ENCODE data around the gene PDZD4. TPM values are rescaled to one million over a fixed set of nuclear protein-coding genes. Genes with fewer than 3 reads are reported as not detected.

The PDZD4 gene
- total and polyA plus RNA-seq, 4 donors: 0.15 to 1.8 (median 0.69) TPM

- Histone ChIP-seq H3K9ac (ENCODE audit: low read depth in 1 of 2, low read length in 2 of 2) (no peak overlapping the region), H3K27ac (ENCODE audit: low read depth in 1 of 2, low read length in 2 of 2) (no peak overlapping the region), H3K36me3 (ENCODE audit: control insufficient read depth in 4 of 4, insufficient read depth in 3 of 4, low read depth in 1 of 4, low read length in 3 of 4) (no peaks in the 10 kb centered on the region), H3K4me3 (ENCODE audit: low read depth in 1 of 3, low read length in 3 of 3) (no peak overlapping the region), H3K9me3 (ENCODE audit: control insufficient read depth in 4 of 4, low read length in 3 of 4) (no peaks in the 10 kb centered on the region), H3K4me1 (ENCODE audit: control insufficient read depth in 4 of 4, insufficient read depth in 4 of 4, low read length in 3 of 4) (no peaks in the 10 kb centered on the region), H3K27me3 (ENCODE audit: control insufficient read depth in 4 of 4, insufficient read depth in 4 of 4, low read length in 3 of 4) (no peaks in the 10 kb centered on the region)
- 88% methylated on average over 13 of the region's 13 CpGs for WGBS
- DNase-seq (ENCODE audit: low spot score): no peak
- no peak for TF ChIP-seq NR2F2 (IDR thresholded peaks at IDR 0.05)
- TF ChIP-seq MAX (IDR thresholded peaks at IDR 0.05): no peak
- no peak for TF ChIP-seq TAF1 (conservative IDR thresholded peaks at IDR 0.05)
- no peak for TF ChIP-seq YY1 (IDR thresholded peaks at IDR 0.05)
- no peak for TF ChIP-seq GABPA (IDR thresholded peaks at IDR 0.05 in 1 of 2, conservative IDR thresholded peaks at IDR 0.05 in 1 of 2)
- TF ChIP-seq SP1 (IDR thresholded peaks at IDR 0.05): no peak
- no peak for TF ChIP-seq JUND (IDR thresholded peaks at IDR 0.05)
- TF ChIP-seq ATF3 (IDR thresholded peaks at IDR 0.05): no peak
- no peak for TF ChIP-seq HNF4A (conservative IDR thresholded peaks at IDR 0.05)
- no peak for TF ChIP-seq EGR1 (IDR thresholded peaks at IDR 0.05; ENCODE audit: low read depth in 2 of 2)
- no peak for TF ChIP-seq FOXA2 (IDR thresholded peaks at IDR 0.05)
- TF ChIP-seq RAD21 (IDR thresholded peaks at IDR 0.05): no peak
- no peak for TF ChIP-seq FOXA1 (IDR thresholded peaks at IDR 0.05)
- no peak for TF ChIP-seq CTCF (IDR thresholded peaks at IDR 0.05; ENCODE audit: low read depth, low read length, missing input control)
- no peak for TF ChIP-seq ZBTB33 (IDR thresholded peaks at IDR 0.05)
- TF ChIP-seq REST (IDR thresholded peaks at IDR 0.05): no peak
- no peak for TF ChIP-seq HNF4G (IDR thresholded peaks at IDR 0.05)
Observed at GRCh38 chrX:153867671-153868070, 37.3 kb upstream of the PDZD4 start.

GRCh38 chrX:153867139-153867538 lies 36.8 kb upstream of the PDZD4 start:
- no peak for DNase-seq (ENCODE audit: low spot score)
- no peak overlapping the region for H3K4me3 ChIP-seq (ENCODE audit: low read depth in 1 of 3, low read length in 3 of 3)
- no peak overlapping the region for H3K27ac ChIP-seq (ENCODE audit: low read depth in 1 of 2, low read length in 2 of 2)
- WGBS: 79% methylated on average over 9 of the region's 9 CpGs
- H3K9ac ChIP-seq (ENCODE audit: low read depth in 1 of 2, low read length in 2 of 2): no peak overlapping the region
- H3K9me3 ChIP-seq (ENCODE audit: control insufficient read depth in 4 of 4, low read length in 3 of 4): no peaks in the 10 kb centered on the region
- no peaks in the 10 kb centered on the region for H3K36me3 ChIP-seq (ENCODE audit: control insufficient read depth in 4 of 4, insufficient read depth in 3 of 4, low read depth in 1 of 4, low read length in 3 of 4)
- H3K4me1 ChIP-seq (ENCODE audit: control insufficient read depth in 4 of 4, insufficient read depth in 4 of 4, low read length in 3 of 4): no peaks in the 10 kb centered on the region
- no peaks in the 10 kb centered on the region for H3K27me3 ChIP-seq (ENCODE audit: control insufficient read depth in 4 of 4, insufficient read depth in 4 of 4, low read length in 3 of 4)
- TF ChIP-seq GABPA (IDR thresholded peaks at IDR 0.05 in 1 of 2, conservative IDR thresholded peaks at IDR 0.05 in 1 of 2) (no peak), FOXA1 (IDR thresholded peaks at IDR 0.05) (no peak), ATF3 (IDR thresholded peaks at IDR 0.05) (no peak), YY1 (IDR thresholded peaks at IDR 0.05) (no peak), REST (IDR thresholded peaks at IDR 0.05) (no peak), NR2F2 (IDR thresholded peaks at IDR 0.05) (no peak), HNF4G (IDR thresholded peaks at IDR 0.05) (no peak), RAD21 (IDR thresholded peaks at IDR 0.05) (no peak), ZBTB33 (IDR thresholded peaks at IDR 0.05) (no peak), HNF4A (conservative IDR thresholded peaks at IDR 0.05) (no peak)

Data from liver (tissue), 9 donors.